ENCODE measurements around the gene DNAH10. TPM values are rescaled to one million over a fixed set of nuclear protein-coding genes. Genes with fewer than 3 reads are reported as not detected.

The DNAH10 gene
- total and polyA plus RNA-seq, 2 of the 13 experiments (the other 11 are each of a cell fraction or from before 2014, with no cell fraction given): 0.01 to 0.02 TPM

DNA sequence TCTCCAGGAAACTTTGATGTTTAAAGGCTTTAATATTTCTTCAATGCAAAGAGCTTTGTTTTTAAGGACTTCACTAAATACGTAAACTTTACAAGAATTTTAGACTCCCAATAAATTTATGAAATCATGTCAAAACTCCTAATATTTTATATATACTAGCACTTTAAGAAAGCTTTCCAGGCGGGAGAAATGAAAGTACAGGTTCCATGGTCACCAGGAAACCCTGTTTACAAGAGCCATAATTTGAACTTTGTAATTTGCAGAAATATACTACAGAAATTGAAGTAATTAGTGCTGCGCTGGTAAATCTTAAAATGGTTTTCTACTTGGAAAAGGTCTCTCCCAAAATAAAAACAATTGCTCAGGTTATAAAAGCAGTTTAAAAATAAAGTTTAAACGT lies 201.7 kb downstream of the DNAH10 start:
- BruUV-seq (replicated peaks): no TSS peak
- no peak overlapping the region for H3K27ac ChIP-seq (ENCODE audit: extremely low read length, insufficient read depth, low read length)
- ChIA-PET POLR2A (no interaction called here), CTCF (ENCODE audit: low intra/inter-chr PET ratio, low total read pairs) (no interaction called here)
- TF ChIP-seq GATAD2A (CRISPR knock-in tag; IDR thresholded peaks at IDR 0.05): no peak
- TF ChIP-seq ZBTB39 (CRISPR knock-in tag; IDR thresholded peaks at IDR 0.05): no peak
- TF ChIP-seq MIER2 (CRISPR knock-in tag; IDR thresholded peaks at IDR 0.05): no peak
- no peak for TF ChIP-seq KDM4B (CRISPR knock-in tag; IDR thresholded peaks at IDR 0.05)
- TF ChIP-seq USF2 (IDR thresholded peaks at IDR 0.05; ENCODE audit: low read depth, low read length): no peak
- TF ChIP-seq USF2 (CRISPR knock-in tag; IDR thresholded peaks at IDR 0.05; ENCODE audit: borderline replicate concordance): no peak
- FAIRE-seq (no peak), DNase-seq (ENCODE audit: low spot score) (no peak), ATAC-seq (no peak)
- 0 out of 5 replicates have a peak, but pooled peaks cover 0 to 4% of the 10 kb centered on the region in 2 experiments for H3K36me3 ChIP-seq (replicated peaks in 1 of 2; ENCODE audit: control insufficient read depth in 1 of 2, insufficient read depth in 2 of 2, low read length in 2 of 2)
- H3K27me3 ChIP-seq (ENCODE audit: control insufficient read depth in 1 of 2, insufficient read depth in 2 of 2, low read length in 2 of 2): no peaks in the 10 kb centered on the region
- H3K4me3 ChIP-seq (replicated peaks in 1 of 3; ENCODE audit: insufficient read depth in 1 of 3, low read depth in 2 of 3, low read length in 3 of 3): no peak overlapping the region
- H3K4me1 ChIP-seq (ENCODE audit: insufficient read depth, low read length): no peaks in the 10 kb centered on the region
- H4K20me1 ChIP-seq (ENCODE audit: insufficient read depth, low read length): no peaks in the 10 kb centered on the region
- H2AFZ ChIP-seq (ENCODE audit: low read length): no peak overlapping the region
- H3K4me2 ChIP-seq (ENCODE audit: low read depth, low read length): no peak overlapping the region
- in situ Hi-C loops (cut with HindIII; ENCODE audit: extremely low pct_ligation_motif_present, low pct_unique_long_range_greater_than_20kb) (no loop called here), intact Hi-C loops (cut with micrococcal nuclease; ENCODE audit: unreplicated experiment) (no loop called here)
- peaks cover 6% of the 10 kb centered on the region for H3K79me2 ChIP-seq (ENCODE audit: insufficient read depth, low read length)
- H3K9me3 ChIP-seq (ENCODE audit: low read length): no peaks in the 10 kb centered on the region
- H3K9ac ChIP-seq (ENCODE audit: insufficient read depth, low read depth, low read length): no peak overlapping the region
- WGBS (ENCODE audit: low lambda C conversion rate): 82% methylated on average over 4 of the region's 4 CpGs
